ENCODE measurements around the gene LRSAM1. TPM values are rescaled to one million over a fixed set of nuclear protein-coding genes. Genes with fewer than 3 reads are reported as not detected.
"Not testable (repeated sequence)": the region's sequence is repeated elsewhere in the genome, so short reads cannot be mapped to it uniquely, and the experiment has no call there.

Gene LRSAM1
- total RNA-seq, 1 experiment from 2014 or later = 5.7 TPM

DNA sequence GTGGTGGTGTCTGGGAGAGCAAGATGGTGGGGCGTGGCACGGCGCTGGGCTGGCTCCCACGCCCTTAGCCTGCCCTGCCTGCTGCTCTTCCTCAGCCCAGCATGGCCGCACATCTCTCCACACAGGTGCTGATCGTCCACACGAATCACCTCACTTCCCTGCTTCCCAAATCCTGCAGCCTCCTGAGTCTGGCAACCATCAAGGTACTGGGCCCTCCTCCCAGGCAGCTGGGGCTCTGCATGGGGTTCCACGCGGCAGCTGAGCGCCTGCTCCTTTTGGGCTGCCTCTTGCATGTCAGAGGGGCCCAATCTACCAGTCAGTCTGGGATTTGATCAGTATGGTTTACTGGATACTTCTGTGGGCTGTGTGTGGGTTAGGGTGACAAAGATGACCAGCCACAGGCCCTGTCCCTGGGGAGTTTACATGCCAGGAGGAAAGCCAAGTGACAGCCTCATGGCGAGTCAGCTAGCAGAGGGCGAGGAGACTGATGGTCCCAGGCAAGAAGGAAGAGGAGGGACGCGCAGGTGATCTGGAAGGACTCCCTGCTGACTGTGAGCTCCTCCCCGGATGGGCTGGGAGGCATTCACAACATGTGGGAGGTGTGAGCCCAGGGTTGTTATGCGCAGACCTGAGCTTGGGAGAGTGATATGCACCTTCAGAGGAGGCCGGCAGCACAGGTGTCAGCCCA, 6.0 kb downstream of the LRSAM1 start:
- DNase-seq (ENCODE audit: low spot score) = no peak

- DNase-seq (ENCODE audit: low spot score) = no peak
Measured at GRCh38 chr9:127458921-127459320, 7.6 kb downstream of the LRSAM1 start.

DNA sequence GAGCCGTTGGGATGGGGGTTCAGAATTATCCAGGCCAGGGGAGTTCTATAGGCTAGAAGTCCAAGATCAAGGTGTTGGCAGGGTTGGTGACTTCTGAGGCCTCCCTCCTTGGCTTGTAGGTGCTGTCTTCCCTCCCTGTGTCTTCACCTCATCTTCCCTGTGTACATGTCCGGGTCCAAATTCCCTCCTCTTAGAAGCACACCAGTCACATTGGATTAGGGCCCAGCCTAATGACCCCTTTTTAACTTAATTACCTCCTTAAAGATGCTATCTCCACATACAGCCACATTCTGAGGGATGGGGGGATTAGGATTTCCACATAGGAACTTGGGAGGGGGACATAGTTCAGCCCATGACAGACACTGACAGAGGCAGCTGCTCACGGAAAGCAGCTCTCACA, 12.1 kb downstream of the LRSAM1 start:
- no peak for DNase-seq (ENCODE audit: low spot score)

DNA sequence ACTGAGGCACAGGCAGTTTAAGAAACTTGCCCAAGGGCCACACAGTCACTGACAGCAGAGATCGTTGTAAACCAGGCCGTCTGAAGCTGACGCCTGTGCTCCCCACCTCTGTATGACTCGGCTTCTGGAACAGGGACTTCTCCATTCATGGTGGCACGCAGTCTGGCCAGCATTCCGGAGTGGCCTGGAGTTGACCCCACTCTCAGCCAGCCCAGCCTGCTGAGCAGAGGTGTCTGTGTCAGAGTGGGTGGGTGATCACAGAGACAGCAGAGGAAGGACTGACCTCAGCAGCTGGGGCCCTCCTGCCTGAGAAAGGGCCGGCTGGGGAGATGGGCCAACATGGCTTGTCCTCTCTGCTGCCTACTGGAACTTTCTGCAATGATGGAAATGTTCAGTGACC, 12.6 kb downstream of the LRSAM1 start:
- no peak for DNase-seq (ENCODE audit: low spot score)

DNA sequence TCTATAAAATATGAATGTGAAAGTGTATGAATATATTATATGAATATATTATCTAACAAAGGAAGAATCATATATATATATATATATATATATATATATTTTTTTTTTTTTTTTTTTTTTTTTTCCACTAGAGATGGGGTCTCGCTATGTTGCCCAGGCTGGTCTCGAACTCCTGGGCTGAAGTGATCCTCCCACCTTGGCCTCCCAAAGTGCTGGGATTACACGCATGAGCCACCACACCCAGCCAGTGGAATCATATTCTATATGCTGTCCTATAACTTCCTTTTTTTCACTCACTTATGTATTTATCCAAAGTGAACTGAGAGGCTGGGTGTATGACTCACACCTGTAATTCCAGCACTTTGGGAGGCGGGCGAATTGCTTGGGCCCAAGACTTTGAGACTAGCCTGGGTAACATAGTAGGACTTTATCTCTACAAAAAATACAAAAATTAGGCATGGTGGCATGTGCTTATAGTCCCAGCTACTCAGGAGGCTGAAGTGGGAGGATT, 15.2 kb downstream of the LRSAM1 start:
- DNase-seq (ENCODE audit: low spot score) = not testable (repeated sequence)

GRCh38 chr9:127467621-127468020, 16.3 kb downstream of the LRSAM1 start:
- DNase-seq (ENCODE audit: low spot score) = no peak

- DNase-seq (ENCODE audit: low spot score) = no peak
Measured at GRCh38 chr9:127470662-127471061, 19.4 kb downstream of the LRSAM1 start.

- no peak for DNase-seq (ENCODE audit: low spot score)
Measured at GRCh38 chr9:127473501-127473900, 22.2 kb downstream of the LRSAM1 start.

GRCh38 chr9:127473932-127474331, 22.6 kb downstream of the LRSAM1 start:
- DNase-seq (ENCODE audit: low spot score) = no peak

GRCh38 chr9:127474592-127474991, 23.3 kb downstream of the LRSAM1 start:
- DNase-seq (ENCODE audit: low spot score) = no peak

- no peak for DNase-seq (ENCODE audit: low spot score)
Measured at GRCh38 chr9:127479507-127480081, 28.3 kb downstream of the LRSAM1 start.

DNA sequence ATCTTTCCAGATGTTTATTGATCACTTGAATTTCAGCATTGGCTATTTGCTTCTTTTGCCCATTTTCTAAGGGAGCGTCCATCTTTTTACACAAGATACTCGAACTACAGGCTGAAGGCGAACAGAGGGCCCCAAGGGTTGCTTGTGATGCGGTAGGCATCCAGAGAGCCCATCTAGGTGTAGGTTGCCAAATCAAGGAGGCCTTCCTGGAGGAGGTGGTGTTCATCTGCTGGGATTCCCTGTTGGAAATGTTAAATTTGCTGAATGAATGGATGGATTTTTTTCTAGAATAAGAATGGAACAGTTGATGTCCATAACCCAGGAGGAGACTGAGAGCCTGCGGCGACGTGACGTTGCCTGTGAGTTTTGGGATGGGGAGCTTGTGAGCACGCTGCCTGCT, 31.4 kb downstream of the LRSAM1 start:
- no peak for DNase-seq (ENCODE audit: low spot score)

DNA sequence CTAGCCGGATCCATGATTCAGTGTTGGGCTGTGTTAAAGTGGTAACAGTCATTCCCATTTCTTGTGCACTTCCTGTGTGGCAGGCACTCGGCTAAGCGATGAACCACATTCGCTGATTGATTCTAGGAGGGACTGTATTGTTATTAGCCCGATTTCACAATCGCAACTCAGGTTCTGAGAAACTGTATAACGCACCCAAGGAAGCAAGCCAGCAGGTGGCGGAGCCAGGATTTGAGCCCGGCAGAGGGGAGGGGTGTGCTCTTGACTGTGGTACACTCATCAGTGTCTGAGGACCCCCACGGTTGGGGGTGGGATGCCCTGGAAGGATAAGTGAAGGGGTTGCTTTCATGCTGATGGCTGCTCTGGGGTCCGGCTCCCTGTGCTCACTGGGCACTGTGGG, 34.7 kb downstream of the LRSAM1 start:
- no peak for DNase-seq (ENCODE audit: low spot score)

DNA sequence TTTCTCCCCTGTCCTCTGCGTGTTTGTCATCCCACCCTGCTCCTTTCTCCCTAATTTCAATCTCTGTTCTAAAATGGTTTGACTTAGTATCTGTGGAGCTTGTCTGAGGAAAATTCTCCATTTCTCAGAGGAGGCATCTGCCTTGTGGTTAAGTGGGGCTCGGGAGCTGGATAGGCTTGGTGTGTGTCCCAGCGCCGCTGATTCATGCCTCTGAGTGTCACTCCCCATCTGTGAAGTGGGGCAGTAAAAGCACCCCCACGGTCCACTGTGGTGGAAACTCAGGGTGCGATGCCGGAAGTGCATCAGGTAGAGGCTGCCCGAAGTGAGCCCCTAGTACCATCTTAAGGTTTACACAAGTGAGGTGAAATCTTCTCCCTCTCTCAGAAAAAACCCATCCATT, 37.6 kb downstream of the LRSAM1 start:
- no peak for DNase-seq (ENCODE audit: low spot score)

DNA sequence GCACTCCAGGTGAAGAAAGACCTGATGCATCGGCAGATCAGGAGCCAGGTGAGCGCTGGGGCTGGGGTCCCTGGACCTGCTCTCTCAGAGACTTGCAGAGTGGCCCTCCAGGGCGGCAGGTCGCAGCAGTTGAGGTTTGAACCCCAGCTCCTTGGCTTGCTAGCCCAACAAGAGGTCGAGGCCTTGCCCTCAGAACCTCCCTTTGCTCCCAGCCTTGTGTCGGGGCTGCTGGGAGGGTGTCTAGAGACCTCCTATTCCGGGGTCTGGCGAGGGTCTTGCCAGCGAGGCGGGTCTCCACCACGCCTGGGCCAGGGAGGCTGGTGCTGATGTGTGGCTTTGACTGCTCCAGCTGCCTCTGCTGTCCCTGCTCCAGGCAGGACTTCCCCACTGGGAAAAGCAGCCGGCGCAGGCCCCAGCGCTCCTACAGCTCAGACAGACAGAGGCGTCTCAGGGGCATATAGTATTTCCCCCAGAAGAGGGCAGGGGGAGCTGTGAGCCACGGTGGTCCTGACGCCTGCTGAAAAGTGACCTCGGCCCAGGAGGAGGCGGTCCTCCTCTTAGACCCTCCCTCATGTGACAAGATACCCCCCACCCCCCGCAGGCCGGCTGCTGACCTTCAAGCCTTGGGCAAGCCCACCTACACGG, 38.3 kb downstream of the LRSAM1 start:
- DNase-seq (ENCODE audit: low spot score) = no peak

DNA sequence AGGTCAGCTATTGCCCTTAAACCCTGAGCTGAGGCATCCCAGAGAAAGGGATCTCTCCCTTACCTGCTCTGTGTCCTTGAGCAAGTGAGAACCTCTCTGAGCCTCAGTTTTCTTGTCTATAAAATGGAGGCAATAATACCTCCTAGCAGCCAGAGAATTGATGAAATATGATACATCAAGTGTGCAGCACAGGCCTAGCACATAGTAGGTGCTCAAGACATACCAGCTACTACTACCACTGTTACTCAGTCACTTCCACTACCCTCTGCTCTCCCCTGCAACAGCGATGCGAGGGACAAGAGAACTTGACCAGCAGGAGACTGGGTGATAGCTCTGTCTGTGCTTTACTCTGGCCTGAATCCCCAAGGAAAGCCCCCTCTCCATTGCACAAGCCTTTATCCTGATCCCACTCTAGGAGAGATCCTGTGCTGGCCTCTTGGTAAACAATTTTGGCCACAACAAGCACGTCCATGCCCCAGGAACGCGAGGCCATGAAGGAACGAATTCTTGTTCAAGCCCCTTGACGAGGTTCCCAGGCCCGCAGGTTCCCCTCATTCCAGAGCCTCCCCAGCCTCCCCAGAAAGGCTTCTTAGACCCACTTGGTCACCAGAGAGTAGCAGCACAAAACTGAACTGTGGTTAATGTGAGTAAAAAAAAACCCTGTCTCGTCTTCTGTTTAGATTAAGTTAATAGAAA, 39.4 kb downstream of the LRSAM1 start:
- no peak for DNase-seq (ENCODE audit: low spot score)

DNA sequence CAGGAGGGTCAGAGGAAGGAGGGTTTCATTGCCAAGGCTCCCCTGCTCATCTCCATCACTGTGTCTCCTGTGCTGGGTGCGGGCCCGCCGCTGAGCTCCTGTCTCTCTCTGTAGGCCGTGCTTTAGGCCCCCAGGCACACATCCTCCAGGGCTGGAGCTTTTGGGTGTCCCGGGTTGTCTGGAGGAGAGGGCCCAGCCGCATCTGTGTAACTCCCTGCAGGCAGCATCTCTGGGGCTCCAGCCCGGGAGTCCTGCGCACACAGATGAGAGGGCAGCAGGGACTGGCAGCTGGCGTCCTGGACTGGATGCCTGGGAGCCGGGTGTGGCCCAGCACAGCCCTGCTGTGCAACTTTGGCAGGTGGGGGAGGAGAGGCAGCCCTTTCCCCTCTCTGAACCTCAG, 40.2 kb downstream of the LRSAM1 start:
- no peak for DNase-seq (ENCODE audit: low spot score)

DNA sequence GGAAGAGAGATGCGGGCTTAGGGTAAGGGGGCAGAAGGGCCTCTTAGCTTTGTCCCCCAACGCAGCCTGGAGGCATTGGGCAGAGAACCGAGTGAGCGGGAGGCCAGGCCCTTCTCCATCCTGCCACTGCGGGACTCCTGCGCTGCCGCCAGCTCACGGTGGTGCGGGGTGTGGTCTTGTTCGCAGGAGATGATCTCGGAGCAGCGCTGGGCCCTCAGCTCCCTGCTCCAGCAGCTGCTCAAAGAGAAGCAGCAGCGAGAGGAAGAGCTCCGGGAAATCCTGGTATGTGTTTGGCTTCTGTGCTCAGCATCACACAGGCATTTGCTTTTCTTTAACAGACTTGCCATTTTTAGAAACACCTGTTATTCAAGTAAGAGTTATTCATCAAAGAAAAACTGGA, 41.3 kb downstream of the LRSAM1 start:
- no peak for DNase-seq (ENCODE audit: low spot score)

- no peak for DNase-seq (ENCODE audit: low spot score)
Measured at GRCh38 chr9:127493592-127494303, 42.4 kb downstream of the LRSAM1 start.

GRCh38 chr9:127494304-127494702, 43.0 kb downstream of the LRSAM1 start:
- DNase-seq (ENCODE audit: low spot score) = no peak

GRCh38 chr9:127495884-127496555, 44.7 kb downstream of the LRSAM1 start:
- no peak for DNase-seq (ENCODE audit: low spot score)
